Measurements from ENCODE around the gene TAS1R3. TPM values are rescaled to one million over a fixed set of nuclear protein-coding genes. Genes with fewer than 3 reads are reported as not detected.

The TAS1R3 gene
- total RNA-seq, 1 donor from 2014 or later, result 0.65 TPM

GRCh38 chr1:1285102-1285571, 45.9 kb upstream of the TAS1R3 start:
- ATAC-seq, result no peak
- Histone ChIP-seq H3K4me3 (no peak overlapping the region), H3K27me3 (ENCODE audit: low read depth) (peaks cover 29% of the 10 kb centered on the region), H3K9me3 (no peaks in the 10 kb centered on the region), H3K4me1 (peaks cover 5% of the 10 kb centered on the region), H3K27ac (no peak overlapping the region), H3K36me3 (no peaks in the 10 kb centered on the region)
- DNase-seq, result no peak
- TF ChIP-seq CTCF (IDR thresholded peaks at IDR 0.05), result no peak
- intact Hi-C loops (cut with DNase I), result no loop called here

GRCh38 chr1:1285611-1286311, 45.3 kb upstream of the TAS1R3 start:
- DNase-seq (peak; percentile 42), ATAC-seq (no peak)
- H3K27ac ChIP-seq, result no peak overlapping the region
- intact Hi-C loops (cut with DNase I), result no loop called here
- H3K9me3 ChIP-seq, result no peaks in the 10 kb centered on the region
- H3K4me3 ChIP-seq, result no peak overlapping the region
- H3K4me1 ChIP-seq, result peaks cover 5% of the 10 kb centered on the region
- TF ChIP-seq CTCF (IDR thresholded peaks at IDR 0.05), result no peak
- no peaks in the 10 kb centered on the region for H3K36me3 ChIP-seq
- peaks cover 29% of the 10 kb centered on the region for H3K27me3 ChIP-seq (ENCODE audit: low read depth)

GRCh38 chr1:1286313-1287261, 44.5 kb upstream of the TAS1R3 start:
- no peak overlapping the region for H3K4me3 ChIP-seq
- no peak overlapping the region for H3K27ac ChIP-seq
- TF ChIP-seq CTCF (IDR thresholded peaks at IDR 0.05), result no peak
- no peaks in the 10 kb centered on the region for H3K9me3 ChIP-seq
- DNase-seq (peak; percentile 43), ATAC-seq (no peak)
- H3K36me3 ChIP-seq, result no peaks in the 10 kb centered on the region
- H3K4me1 ChIP-seq, result peaks cover 4% of the 10 kb centered on the region
- H3K27me3 ChIP-seq (ENCODE audit: low read depth), result peaks cover 29% of the 10 kb centered on the region
- intact Hi-C loops (cut with DNase I), result no loop called here

- no peaks in the 10 kb centered on the region for H3K4me1 ChIP-seq
- peaks cover 29% of the 10 kb centered on the region for H3K27me3 ChIP-seq (ENCODE audit: low read depth)
- intact Hi-C loops (cut with DNase I), result no loop called here
- H3K36me3 ChIP-seq, result no peaks in the 10 kb centered on the region
- no peak overlapping the region for H3K27ac ChIP-seq
- ATAC-seq (no peak), DNase-seq (peak; percentile 42)
- no peaks in the 10 kb centered on the region for H3K9me3 ChIP-seq
- H3K4me3 ChIP-seq, result no peak overlapping the region
- TF ChIP-seq CTCF (IDR thresholded peaks at IDR 0.05), result no peak
These were observed 43.6 kb upstream of the TAS1R3 start for GRCh38 chr1:1287288-1288110.

GRCh38 chr1:1290238-1290731, 40.8 kb upstream of the TAS1R3 start:
- Histone ChIP-seq H3K27ac (no peak overlapping the region), H3K4me1 (no peaks in the 10 kb centered on the region), H3K27me3 (ENCODE audit: low read depth) (peaks cover 23% of the 10 kb centered on the region), H3K4me3 (no peak overlapping the region), H3K36me3 (peaks cover 5% of the 10 kb centered on the region), H3K9me3 (no peaks in the 10 kb centered on the region)
- ATAC-seq (peak; percentile 37 to 52), DNase-seq (peak; percentile 70)
- peak; percentile 58 for TF ChIP-seq CTCF (IDR thresholded peaks at IDR 0.05)
- intact Hi-C loops (cut with DNase I), result no loop called here
